ENCODE data around the gene HEG1.

HEG1 gene

DNA sequence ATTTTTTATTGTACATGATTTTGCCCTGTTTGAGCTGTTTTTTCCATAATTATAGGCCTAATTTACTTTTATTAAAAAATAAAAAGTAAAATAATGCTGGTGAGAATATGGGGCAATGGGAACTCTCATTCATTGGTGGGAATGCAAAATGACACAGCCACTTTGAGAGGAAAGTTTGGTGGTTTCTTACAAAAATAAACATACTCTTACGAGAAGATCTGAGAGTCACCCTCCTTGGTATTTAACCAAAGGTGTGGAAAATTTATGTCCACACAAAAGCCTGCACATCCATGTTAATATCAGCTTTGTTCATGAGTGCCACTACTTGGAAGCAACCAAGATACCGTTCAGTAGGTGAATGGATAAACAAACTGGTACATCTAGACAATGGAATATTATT, 131.1 kb downstream of the HEG1 start:
- in situ Hi-C loops (cut with MboI; ENCODE audit: low sequenced_read_pairs), result no loop called here

DNA sequence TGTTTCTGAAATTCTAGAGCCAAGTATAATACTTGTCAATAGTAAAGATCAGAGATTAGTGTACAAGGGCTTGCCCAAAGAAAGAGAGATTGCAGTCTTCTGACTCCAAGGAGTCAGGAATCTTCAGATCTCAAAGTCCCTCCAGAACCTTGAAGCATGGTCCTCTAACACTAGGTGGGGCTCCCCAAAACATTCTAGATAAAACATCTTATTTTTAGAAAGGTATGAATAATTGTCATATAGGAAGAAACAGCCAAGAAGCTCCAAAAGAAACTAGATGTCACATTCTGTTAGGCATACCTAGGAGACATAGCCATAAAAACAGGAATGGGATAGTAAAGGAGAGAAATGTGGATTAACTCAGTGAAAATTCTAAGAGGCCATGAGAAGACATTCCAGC, 132.0 kb downstream of the HEG1 start:
- in situ Hi-C loops (cut with MboI; ENCODE audit: low sequenced_read_pairs), result no loop called here

DNA sequence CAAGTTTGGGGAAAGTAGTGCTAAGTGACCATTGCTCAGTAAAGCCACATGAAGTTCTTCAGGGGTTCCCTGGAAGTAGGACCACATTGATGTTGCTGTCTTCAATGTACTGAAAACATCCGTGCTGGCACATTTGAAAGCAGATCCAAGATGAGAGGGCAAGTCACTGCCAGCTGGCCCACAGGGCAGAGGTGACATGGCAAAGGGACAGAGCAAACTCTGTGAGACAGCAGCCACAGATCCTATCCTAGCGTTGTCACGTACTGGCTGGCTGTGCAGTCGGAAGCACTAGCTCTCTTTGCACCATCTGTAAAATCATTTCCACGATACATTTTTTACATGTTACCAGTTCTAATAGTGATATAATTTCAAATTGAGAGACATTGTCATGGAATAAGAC, 135.1 kb downstream of the HEG1 start:
- in situ Hi-C loops (cut with MboI; ENCODE audit: low sequenced_read_pairs), result no loop called here

DNA sequence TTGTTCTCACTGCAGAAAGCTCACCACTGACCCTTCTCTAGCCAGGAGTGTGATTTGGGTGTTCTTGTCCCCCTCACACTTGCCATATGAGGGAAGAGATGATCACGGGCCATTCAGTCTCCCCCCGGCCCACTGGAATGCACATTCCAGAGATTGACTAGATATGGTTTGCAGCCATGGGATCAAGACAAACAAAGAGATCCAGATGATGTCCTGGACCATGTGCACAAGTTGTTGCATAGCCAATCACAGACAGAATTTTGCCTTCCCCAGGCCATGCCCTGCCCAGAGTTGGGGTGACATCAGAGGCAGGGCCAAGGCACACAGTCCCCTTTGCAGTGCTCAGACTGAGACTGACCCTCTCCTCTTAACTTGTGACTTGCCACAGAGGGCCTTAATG, 136.0 kb downstream of the HEG1 start:
- in situ Hi-C loops (cut with MboI; ENCODE audit: low sequenced_read_pairs), result no loop called here

DNA sequence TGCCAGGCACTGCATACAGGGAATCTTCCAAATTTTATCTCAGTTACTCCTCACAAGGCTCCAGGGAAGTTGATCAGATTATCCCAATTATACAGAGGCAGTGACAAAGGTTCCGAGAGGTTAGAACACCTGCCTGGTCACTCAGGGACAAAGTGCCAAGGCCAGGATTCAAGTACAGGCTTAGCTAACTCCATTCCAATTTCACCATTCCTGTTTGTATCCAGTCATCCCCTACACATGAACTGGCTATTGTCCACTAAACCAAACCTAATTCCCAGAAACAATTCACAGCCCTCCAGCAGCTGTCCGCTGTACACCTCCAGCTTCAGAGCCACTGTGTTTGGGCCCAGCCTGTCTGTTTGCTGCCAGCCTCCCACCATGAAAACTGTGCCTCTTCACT, 137.3 kb downstream of the HEG1 start:
- in situ Hi-C loops (cut with MboI; ENCODE audit: low sequenced_read_pairs), result no loop called here

DNA sequence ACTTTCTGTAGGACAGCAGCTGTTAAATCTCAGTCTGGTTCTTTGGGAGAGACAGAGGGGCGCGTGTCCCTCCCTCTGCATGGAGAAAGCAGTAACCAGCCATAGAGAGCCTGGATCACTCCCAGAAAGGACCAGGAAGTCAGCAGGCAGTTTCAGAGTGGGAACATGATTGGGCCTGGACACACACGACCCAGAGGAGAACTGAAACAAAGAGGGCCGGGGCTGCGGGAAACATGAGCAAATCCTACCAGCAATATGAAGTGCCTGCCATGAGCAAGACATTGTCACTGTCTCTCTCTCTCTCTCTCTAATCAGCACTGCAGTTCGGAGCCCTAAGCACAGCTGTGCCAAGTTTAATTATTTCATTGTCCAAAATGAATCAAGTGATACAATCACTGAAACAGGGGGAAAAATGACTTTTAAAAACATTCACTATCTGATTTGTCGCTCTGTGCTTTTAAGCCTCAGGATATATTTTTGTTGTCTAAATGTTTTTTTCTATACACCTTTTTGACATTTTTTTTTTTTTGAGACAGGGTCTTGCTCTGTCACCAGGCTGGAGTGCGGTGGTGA, 138.9 kb downstream of the HEG1 start:
- in situ Hi-C loops (cut with MboI; ENCODE audit: low sequenced_read_pairs), result no loop called here
